Neutrophil (primary cell): ENCODE data around the gene GAPDHS.

Experiments
- H3K27ac ChIP-seq: fragments of 200-600 bp; sonication (generic); 2 replicates; pipeline ENCODE4 v1.5.1; 2016; ENCODE audit warnings: mild to moderate bottlenecking, moderate library complexity
- H3K27me3 ChIP-seq: fragments of 200-600 bp; sonication (generic); 2 replicates; pipeline ENCODE4 v1.6.0; 2016; ENCODE audit warnings: mild to moderate bottlenecking
- H3K36me3 ChIP-seq: fragments of 200-600 bp; sonication (generic); 2 replicates; pipeline ENCODE4 v1.5.1; 2017
- H3K4me1 ChIP-seq, 2 experiments: fragments of 200-600 bp in 1 of 2; sonication (generic) in 1 of 2; 1 replicate in 1 of 2; 2 replicates in 1 of 2; pipeline versions ENCODE4 v1.5.1 to v1.6.1; 2013 to 2016; ENCODE audit warnings: low read depth in 1 of 2, low read length in 1 of 2, mild to moderate bottlenecking in 1 of 2, moderate library complexity in 1 of 2; ENCODE audit not compliant: control insufficient read depth in 1 of 2, insufficient read depth in 1 of 2
- H3K4me3 ChIP-seq, 2 experiments: fragments of 200-600 bp in 1 of 2; sonication (generic) in 1 of 2; 1 replicate in 1 of 2; 2 replicates in 1 of 2; pipeline ENCODE4 v1.5.1; 2013 to 2016; ENCODE audit warnings: low read depth in 1 of 2, low read length in 1 of 2, mild to moderate bottlenecking in 1 of 2, moderate library complexity in 1 of 2
- H3K9me3 ChIP-seq: fragments of 200-600 bp; sonication (generic); 2 replicates; pipeline ENCODE4 v1.5.1; 2016
- TF ChIP-seq, protein P1 (sequence below): fragments of 200-600 bp; sonication (generic); IDR thresholded peaks from 2 replicates; pipeline ENCODE4 v1.5.1; 2016; ENCODE audit warnings: antibody characterized with exemption

The GAPDHS gene

GRCh38 chr19:35524181-35524837 is 8.9 kb upstream of the GAPDHS start:
- no peak overlapping the region for H3K4me3 ChIP-seq

GRCh38 chr19:35525873-35526272 is 7.4 kb upstream of the GAPDHS start:
- Histone ChIP-seq H3K27ac (no peak overlapping the region), H3K9me3 (no peaks in the 10 kb centered on the region), H3K27me3 (peaks cover 21% of the 10 kb centered on the region), H3K36me3 (no peaks in the 10 kb centered on the region), H3K4me3 (no peak overlapping the region), H3K4me1 (no peaks in the 10 kb centered on the region)
- TF ChIP-seq, protein P1, sequence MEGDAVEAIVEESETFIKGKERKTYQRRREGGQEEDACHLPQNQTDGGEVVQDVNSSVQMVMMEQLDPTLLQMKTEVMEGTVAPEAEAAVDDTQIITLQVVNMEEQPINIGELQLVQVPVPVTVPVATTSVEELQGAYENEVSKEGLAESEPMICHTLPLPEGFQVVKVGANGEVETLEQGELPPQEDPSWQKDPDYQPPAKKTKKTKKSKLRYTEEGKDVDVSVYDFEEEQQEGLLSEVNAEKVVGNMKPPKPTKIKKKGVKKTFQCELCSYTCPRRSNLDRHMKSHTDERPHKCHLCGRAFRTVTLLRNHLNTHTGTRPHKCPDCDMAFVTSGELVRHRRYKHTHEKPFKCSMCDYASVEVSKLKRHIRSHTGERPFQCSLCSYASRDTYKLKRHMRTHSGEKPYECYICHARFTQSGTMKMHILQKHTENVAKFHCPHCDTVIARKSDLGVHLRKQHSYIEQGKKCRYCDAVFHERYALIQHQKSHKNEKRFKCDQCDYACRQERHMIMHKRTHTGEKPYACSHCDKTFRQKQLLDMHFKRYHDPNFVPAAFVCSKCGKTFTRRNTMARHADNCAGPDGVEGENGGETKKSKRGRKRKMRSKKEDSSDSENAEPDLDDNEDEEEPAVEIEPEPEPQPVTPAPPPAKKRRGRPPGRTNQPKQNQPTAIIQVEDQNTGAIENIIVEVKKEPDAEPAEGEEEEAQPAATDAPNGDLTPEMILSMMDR: no peak

More at GRCh38 chr19:35524181-35524837, 8.9 kb upstream of the GAPDHS start:
- no peak overlapping the region for H3K27ac ChIP-seq
- TF ChIP-seq, protein P1: no peak
- H3K4me1 ChIP-seq: no peaks in the 10 kb centered on the region
- H3K36me3 ChIP-seq: no peaks in the 10 kb centered on the region
- H3K27me3 ChIP-seq: peaks cover 9% of the 10 kb centered on the region
- H3K9me3 ChIP-seq: no peaks in the 10 kb centered on the region

- peaks cover 43% of the 10 kb centered on the region for H3K27me3 ChIP-seq
- no peaks in the 10 kb centered on the region for H3K9me3 ChIP-seq
- no peaks in the 10 kb centered on the region for H3K4me1 ChIP-seq
- H3K36me3 ChIP-seq: no peaks in the 10 kb centered on the region
- TF ChIP-seq, protein P1: no peak
- no peak within 1 kb of the TSS for H3K27ac ChIP-seq
- H3K4me3 ChIP-seq: no peak within 1 kb of the TSS
Observed at GRCh38 chr19:35528218-35529038, 4.8 kb upstream of the GAPDHS start, which contains the start of gene SBSN. Gene SBSN (minus strand): TSS chr19:35528311. CDS start chr19:35528281, 30 bp downstream.

DNA sequence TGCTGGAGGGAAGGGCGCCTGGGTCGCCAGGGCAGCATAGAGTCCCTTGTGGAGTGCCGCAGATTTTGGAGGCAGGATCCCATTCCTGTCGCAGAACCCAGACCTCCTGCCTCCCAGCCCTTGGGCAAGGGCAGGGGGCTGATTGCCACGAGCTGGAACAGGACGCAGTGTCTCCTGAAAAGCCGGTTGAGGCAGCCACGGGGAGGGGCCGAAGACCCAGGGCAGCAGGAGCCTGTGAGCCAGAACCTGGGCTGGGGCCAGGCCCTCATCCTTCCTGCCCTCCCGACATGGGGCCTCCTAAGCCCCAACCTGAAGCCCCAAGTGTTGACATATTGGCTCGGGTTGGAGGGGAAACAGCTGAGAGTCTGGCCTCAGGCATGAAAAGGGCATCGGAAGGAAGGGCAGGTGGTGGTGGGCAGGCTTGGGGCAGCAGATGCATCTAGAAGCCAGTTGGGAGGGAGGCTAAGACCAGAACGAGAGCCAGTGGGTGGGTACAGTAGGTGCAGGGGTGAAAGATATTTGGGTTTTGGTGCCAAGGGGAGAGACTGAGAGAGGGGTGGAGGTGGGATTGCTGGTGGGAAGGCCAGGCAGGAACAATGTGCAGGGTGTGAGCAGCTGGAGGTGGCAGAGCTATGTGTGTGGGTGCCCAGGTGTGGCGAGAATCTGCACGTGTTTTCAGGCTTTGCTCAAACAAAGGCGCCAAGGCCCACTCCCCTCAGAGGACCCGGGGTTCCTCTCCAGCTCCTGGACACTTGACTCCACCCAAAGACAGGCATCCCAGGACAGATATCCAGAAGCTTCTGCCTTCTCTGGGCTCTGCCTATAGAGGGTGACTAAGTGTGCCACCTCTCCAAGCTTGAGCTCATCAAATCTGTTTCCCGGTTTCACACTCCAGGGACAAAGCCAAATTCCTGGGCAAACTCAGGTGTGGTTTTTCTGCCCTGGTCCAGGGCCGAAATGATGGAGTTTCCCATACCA is 3.7 kb upstream of the GAPDHS start:
- TF ChIP-seq, protein P1: no peak
- Histone ChIP-seq H3K36me3 (no peaks in the 10 kb centered on the region), H3K27me3 (peaks cover 54% of the 10 kb centered on the region), H3K27ac (no peak overlapping the region), H3K9me3 (no peaks in the 10 kb centered on the region), H3K4me3 (no peak overlapping the region), H3K4me1 (no peaks in the 10 kb centered on the region)

GRCh38 chr19:35531291-35531690 is 2.0 kb upstream of the GAPDHS start:
- Histone ChIP-seq H3K36me3 (no peaks in the 10 kb centered on the region), H3K27me3 (peaks cover 72% of the 10 kb centered on the region), H3K4me3 (no peak overlapping the region), H3K27ac (no peak overlapping the region), H3K4me1 (no peaks in the 10 kb centered on the region), H3K9me3 (no peaks in the 10 kb centered on the region)
- TF ChIP-seq, protein P1: no peak
